HCT116 (cell line): ENCODE results near the gene LIPA.

ENCODE experiments used
- EZH2phosphoT487 ChIP-seq: fragments of 200-600 bp; IDR thresholded peaks from 2 replicates; pipeline ENCODE4 v1.6.1; 2018; ENCODE audit warnings: antibody characterized with exemption, borderline replicate concordance
- FOSL1 ChIP-seq: IDR thresholded peaks from 2 replicates; pipeline ENCODE4 v1.6.1; 2012; ENCODE audit warnings: low read depth
- POLR2A ChIP-seq: IDR thresholded peaks from 2 replicates; pipeline ENCODE4 v1.7.0; 2011; ENCODE audit warnings: borderline replicate concordance; ENCODE audit not compliant: insufficient read depth, insufficient read length; ENCODE audit errors: extremely low read depth
- YY1 ChIP-seq: IDR thresholded peaks from 2 replicates; pipeline ENCODE4 v1.6.1; 2011; ENCODE audit warnings: low read length, low read depth, moderate library complexity, mild to moderate bottlenecking; ENCODE audit not compliant: insufficient replicate concordance; ENCODE audit errors: extremely low read depth
- TF ChIP-seq, protein P1 (sequence below): IDR thresholded peaks from 2 replicates; pipeline ENCODE4 v1.6.1; 2011; ENCODE audit warnings: mild to moderate bottlenecking, low read length, moderate library complexity; ENCODE audit not compliant: insufficient replicate concordance; ENCODE audit errors: extremely low read depth
- TF ChIP-seq, protein P2 (sequence below), 3 experiments: fragments of 200-600 bp in 1 of 3; sonication (generic) in 1 of 3; IDR thresholded peaks in 2 of 3; conservative IDR thresholded peaks in 1 of 3; 2 replicates each; pipeline ENCODE4 v1.5.1; 2012 to 2017; ENCODE audit warnings: low read depth in 2 of 3, low read length in 2 of 3, antibody characterized with exemption in 1 of 3, borderline replicate concordance in 1 of 3, control low read depth in 1 of 3, mild to moderate bottlenecking in 1 of 3, mixed read lengths in 1 of 3, mixed run types in 1 of 3, moderate library complexity in 1 of 3; ENCODE audit not compliant: insufficient read depth in 1 of 3

DNA sequence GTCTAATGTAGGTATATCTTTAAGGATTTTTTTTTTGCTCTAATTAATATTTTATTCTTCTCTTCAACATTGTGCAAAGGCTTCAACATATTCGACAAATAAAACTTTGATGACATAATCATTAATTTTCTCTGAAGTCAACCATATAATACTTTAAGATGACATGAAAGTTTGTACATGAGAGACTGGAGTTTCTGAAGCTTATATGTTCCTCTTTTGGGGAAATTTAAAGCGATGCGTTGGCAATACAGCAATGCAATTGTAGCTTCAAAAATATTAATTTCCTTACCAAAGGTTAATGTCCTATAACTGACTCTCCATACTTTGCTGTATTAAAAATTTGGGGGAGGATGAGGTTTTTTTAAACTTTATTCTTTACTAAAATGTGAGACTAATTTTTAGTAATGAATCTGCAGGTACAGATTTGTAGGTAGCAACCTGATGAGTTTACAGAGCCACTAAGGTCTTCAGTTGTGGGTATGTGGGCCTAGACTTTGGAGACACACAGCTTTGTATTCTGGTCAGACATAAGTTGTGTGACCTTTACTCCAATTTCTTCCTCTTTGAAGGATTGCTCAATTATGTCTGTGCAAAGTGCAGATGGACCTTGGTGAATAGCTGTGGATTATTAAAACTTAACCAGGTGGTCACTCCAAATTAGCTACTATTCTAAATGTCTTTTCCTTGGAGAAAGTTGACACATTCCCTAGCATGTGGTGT is 18.0 kb upstream of the LIPA start:
- TF ChIP-seq, protein P1, sequence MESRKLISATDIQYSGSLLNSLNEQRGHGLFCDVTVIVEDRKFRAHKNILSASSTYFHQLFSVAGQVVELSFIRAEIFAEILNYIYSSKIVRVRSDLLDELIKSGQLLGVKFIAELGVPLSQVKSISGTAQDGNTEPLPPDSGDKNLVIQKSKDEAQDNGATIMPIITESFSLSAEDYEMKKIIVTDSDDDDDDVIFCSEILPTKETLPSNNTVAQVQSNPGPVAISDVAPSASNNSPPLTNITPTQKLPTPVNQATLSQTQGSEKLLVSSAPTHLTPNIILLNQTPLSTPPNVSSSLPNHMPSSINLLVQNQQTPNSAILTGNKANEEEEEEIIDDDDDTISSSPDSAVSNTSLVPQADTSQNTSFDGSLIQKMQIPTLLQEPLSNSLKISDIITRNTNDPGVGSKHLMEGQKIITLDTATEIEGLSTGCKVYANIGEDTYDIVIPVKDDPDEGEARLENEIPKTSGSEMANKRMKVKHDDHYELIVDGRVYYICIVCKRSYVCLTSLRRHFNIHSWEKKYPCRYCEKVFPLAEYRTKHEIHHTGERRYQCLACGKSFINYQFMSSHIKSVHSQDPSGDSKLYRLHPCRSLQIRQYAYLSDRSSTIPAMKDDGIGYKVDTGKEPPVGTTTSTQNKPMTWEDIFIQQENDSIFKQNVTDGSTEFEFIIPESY = no peak
- TF ChIP-seq EZH2phosphoT487 (no peak), YY1 (no peak), POLR2A (no peak), FOSL1 (no peak)
- TF ChIP-seq, protein P2, sequence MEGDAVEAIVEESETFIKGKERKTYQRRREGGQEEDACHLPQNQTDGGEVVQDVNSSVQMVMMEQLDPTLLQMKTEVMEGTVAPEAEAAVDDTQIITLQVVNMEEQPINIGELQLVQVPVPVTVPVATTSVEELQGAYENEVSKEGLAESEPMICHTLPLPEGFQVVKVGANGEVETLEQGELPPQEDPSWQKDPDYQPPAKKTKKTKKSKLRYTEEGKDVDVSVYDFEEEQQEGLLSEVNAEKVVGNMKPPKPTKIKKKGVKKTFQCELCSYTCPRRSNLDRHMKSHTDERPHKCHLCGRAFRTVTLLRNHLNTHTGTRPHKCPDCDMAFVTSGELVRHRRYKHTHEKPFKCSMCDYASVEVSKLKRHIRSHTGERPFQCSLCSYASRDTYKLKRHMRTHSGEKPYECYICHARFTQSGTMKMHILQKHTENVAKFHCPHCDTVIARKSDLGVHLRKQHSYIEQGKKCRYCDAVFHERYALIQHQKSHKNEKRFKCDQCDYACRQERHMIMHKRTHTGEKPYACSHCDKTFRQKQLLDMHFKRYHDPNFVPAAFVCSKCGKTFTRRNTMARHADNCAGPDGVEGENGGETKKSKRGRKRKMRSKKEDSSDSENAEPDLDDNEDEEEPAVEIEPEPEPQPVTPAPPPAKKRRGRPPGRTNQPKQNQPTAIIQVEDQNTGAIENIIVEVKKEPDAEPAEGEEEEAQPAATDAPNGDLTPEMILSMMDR (IDR thresholded peaks at IDR 0.05 in 2 of 3, conservative IDR thresholded peaks at IDR 0.05 in 1 of 3; ENCODE audit: borderline replicate concordance in 1 of 3, insufficient read depth in 1 of 3, low read depth in 2 of 3, low read length in 2 of 3) = no peak
